Chondrocyte (in vitro differentiated cells): ENCODE results near the gene TPGS1. TPM values are rescaled to one million over a fixed set of nuclear protein-coding genes. Genes with fewer than 3 reads are reported as not detected.
A peak's percentile ranks its signal among the peaks of the same experiment; 100 is the strongest.

Source experiments
- DNase-seq: peaks from one replicate; pipeline ENCODE4 v3.0.0; 2021; ENCODE audit warnings: mixed read lengths, low spot score
- H3K27ac Mint-ChIP-seq: one replicate; pipeline ENCODE4 v1.8.0; 2021; ENCODE audit warnings: mild to moderate bottlenecking, moderate library complexity, mixed read lengths; ENCODE audit not compliant: unreplicated experiment
- H3K27me3 Mint-ChIP-seq: 2 replicates; pipeline ENCODE4 v1.8.0; 2021; ENCODE audit warnings: low read depth, mixed read lengths
- H3K36me3 Mint-ChIP-seq: 2 replicates; pipeline ENCODE4 v1.8.0; 2021; ENCODE audit warnings: low read depth, mixed read lengths
- H3K4me1 Mint-ChIP-seq: 2 replicates; pipeline ENCODE4 v1.8.0; 2021; ENCODE audit warnings: low read depth, mild to moderate bottlenecking, mixed read lengths
- H3K4me3 Mint-ChIP-seq: one replicate; pipeline ENCODE4 v1.8.0; 2021; ENCODE audit warnings: mild to moderate bottlenecking, moderate library complexity, mixed read lengths; ENCODE audit not compliant: unreplicated experiment
- H3K9me3 Mint-ChIP-seq: 2 replicates; pipeline ENCODE4 v1.8.0; 2021; ENCODE audit warnings: low read depth, mixed read lengths
- total RNA-seq: library from RNA; stranded (reverse); gene quantifications from 3 replicates; pipeline ENCODE4 v1.2.1, GENCODE V29; 2021
- TF ChIP-seq, protein P1 (sequence below): fragments of 200-600 bp; sonication (generic); IDR thresholded peaks from 2 replicates; pipeline ENCODE4 v1.5.0; 2021; ENCODE audit warnings: antibody characterized with exemption, mild to moderate bottlenecking, moderate library complexity

Gene TPGS1
- total RNA-seq, 1 donor from 2014 or later: 22.6 TPM

DNA sequence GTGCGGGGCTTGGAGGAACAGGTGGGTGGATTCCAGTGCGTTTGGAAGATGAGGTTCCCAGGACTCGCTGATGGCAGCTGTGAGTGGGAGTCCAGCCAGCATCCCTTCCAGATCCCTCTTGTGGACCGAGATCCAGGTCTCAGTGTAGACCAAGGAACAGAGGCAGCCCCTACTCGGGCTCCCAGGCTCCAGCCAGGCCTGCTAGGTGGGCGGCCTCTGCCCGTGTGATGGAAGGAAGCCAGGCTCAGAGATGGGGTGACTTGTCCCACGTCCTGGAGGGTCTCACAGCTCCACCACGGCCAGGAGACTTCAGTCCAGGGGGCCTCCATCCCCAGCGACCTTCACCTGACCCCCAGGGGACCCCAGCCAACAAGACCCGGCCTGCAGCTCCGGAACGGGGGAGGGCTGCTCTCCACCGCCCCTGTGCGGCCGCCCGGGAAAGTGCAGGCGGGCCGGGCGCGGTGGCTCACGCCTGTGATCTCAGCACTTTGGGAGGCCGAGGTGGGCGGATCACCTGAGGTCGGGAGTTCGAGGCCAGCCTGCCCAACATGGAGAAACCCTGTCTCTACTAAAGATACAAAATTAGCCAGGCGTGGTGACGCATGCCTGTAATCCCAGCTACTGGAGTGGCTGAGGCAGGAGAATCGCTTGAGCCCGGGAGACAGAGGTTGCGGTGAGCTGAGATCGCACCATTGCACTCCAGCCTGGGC is 11.7 kb upstream of the TPGS1 start:
- no peak overlapping the region for H3K27ac Mint-ChIP-seq
- no peak overlapping the region for H3K4me3 Mint-ChIP-seq
- peaks cover 6% of the 10 kb centered on the region for H3K4me1 Mint-ChIP-seq
- peaks cover 15% of the 10 kb centered on the region for H3K27me3 Mint-ChIP-seq
- H3K36me3 Mint-ChIP-seq: peaks cover 2% of the 10 kb centered on the region
- no peaks in the 10 kb centered on the region for H3K9me3 Mint-ChIP-seq
- TF ChIP-seq, protein P1, sequence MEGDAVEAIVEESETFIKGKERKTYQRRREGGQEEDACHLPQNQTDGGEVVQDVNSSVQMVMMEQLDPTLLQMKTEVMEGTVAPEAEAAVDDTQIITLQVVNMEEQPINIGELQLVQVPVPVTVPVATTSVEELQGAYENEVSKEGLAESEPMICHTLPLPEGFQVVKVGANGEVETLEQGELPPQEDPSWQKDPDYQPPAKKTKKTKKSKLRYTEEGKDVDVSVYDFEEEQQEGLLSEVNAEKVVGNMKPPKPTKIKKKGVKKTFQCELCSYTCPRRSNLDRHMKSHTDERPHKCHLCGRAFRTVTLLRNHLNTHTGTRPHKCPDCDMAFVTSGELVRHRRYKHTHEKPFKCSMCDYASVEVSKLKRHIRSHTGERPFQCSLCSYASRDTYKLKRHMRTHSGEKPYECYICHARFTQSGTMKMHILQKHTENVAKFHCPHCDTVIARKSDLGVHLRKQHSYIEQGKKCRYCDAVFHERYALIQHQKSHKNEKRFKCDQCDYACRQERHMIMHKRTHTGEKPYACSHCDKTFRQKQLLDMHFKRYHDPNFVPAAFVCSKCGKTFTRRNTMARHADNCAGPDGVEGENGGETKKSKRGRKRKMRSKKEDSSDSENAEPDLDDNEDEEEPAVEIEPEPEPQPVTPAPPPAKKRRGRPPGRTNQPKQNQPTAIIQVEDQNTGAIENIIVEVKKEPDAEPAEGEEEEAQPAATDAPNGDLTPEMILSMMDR: peak; percentile 85
- no peak for DNase-seq

DNA sequence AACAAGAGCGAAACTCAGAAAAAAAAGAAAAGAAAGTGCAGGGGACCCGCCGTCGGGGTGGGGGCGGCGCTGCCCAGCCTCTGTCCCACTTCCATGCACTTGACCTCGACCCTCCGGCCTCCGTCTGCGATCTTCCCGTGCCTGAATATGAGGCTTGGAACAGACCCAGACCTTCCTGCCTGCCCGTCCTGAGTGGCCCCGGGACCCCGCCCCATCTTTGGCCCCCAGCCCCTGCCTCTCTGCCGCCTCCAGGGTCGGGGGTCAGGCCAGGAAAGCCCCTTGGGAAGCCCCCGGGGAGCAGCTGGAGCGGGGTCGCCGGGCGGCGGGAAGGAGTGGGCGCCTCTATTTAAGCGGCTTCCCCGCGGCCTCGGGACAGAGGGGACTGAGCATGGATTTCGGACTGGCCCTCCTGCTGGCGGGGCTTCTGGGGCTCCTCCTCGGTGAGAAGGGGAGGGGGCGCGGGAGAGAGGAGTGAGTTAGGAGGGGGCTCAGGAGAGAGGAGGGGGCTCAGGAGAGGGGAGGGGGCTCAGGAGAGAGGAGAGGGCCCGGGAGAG is 11.1 kb upstream of the TPGS1 start, which contains the start of gene MADCAM1:
MADCAM1 (plus strand) TSS at position 375 of the 554 bp plus-strand sequence; CDS start at position 389, 14 bp downstream.
- TF ChIP-seq, protein P1: no peak
- no peak within 1 kb of the TSS for H3K27ac Mint-ChIP-seq
- peaks cover 5% of the 10 kb centered on the region for H3K4me1 Mint-ChIP-seq
- H3K27me3 Mint-ChIP-seq: peaks cover 15% of the 10 kb centered on the region
- no peak within 1 kb of the TSS for H3K4me3 Mint-ChIP-seq
- peaks cover 2% of the 10 kb centered on the region for H3K36me3 Mint-ChIP-seq
- no peak for DNase-seq
- H3K9me3 Mint-ChIP-seq: no peaks in the 10 kb centered on the region

DNA sequence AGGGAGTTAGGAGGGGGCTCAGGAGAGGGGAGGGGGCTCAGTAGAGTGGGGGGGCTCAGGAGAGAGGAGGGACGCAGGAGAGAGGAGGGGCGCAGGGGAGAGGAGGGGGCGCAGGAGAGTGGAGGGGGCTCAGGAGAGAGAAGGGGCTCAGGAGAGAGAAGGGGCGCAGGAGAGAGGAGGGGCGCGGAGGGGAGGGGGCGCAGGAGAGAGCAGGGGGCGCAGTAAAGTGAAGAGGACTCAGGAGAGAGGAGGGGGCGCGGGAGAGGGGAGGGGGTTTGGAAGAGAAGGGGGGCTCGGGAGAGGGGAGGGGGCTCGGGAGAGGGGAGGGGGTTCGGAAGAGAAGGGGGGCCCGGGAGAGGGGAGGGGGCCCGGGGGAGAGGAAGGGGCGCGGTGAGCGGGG is 10.3 kb upstream of the TPGS1 start:
- peaks cover 5% of the 10 kb centered on the region for H3K4me1 Mint-ChIP-seq
- no peaks in the 10 kb centered on the region for H3K9me3 Mint-ChIP-seq
- no peak overlapping the region for H3K4me3 Mint-ChIP-seq
- TF ChIP-seq, protein P1: no peak
- peaks cover 15% of the 10 kb centered on the region for H3K27me3 Mint-ChIP-seq
- no peak for DNase-seq
- H3K36me3 Mint-ChIP-seq: peaks cover 2% of the 10 kb centered on the region
- no peak overlapping the region for H3K27ac Mint-ChIP-seq

DNA sequence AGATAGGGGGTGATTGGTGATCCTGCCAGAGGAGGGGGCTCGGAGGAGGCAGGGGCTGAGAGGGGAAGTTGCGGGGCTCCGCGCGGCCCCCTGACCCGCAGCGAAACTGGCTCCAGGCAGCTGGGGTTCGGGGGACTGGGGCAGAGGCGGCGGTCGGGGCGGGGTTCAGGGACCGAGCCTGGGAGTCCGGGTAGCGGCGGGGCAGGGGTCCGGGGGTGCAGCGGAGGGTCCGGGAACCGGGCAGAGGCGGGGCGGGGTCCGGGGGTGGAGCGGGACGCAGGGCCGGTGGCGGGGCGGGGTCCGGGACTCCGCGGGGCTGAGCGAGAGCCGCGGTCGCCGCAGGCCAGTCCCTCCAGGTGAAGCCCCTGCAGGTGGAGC is 9.8 kb upstream of the TPGS1 start:
- no peak for DNase-seq
- Mint-ChIP-seq H3K36me3 (peaks cover 2% of the 10 kb centered on the region), H3K27ac (no peak overlapping the region), H3K27me3 (peaks cover 15% of the 10 kb centered on the region), H3K4me3 (no peak overlapping the region), H3K9me3 (no peaks in the 10 kb centered on the region), H3K4me1 (peaks cover 5% of the 10 kb centered on the region)
- TF ChIP-seq, protein P1: no peak

DNA sequence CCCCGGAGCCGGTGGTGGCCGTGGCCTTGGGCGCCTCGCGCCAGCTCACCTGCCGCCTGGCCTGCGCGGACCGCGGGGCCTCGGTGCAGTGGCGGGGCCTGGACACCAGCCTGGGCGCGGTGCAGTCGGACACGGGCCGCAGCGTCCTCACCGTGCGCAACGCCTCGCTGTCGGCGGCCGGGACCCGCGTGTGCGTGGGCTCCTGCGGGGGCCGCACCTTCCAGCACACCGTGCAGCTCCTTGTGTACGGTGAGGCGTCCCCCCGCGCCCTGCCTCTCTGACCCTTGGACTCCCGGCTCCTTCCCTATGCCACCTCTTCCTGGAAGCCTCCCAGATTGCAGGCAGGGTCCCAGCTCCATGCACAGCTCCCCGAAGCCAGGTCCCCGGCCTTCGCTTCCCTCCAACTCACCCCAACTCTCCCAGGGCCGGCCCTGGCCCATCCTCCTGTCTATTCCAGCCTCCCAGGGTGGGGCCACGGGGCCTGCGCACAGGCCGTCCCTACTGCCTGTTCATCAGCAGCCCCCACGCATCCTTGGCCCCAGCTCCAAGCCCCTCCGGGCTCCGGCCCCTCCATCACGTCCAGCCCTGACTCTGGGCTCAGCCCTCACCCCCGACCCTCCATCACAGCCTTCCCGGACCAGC is 9.3 kb upstream of the TPGS1 start:
- Mint-ChIP-seq H3K4me1 (peaks cover 5% of the 10 kb centered on the region), H3K27me3 (peaks cover 15% of the 10 kb centered on the region), H3K27ac (no peak overlapping the region), H3K4me3 (no peak overlapping the region), H3K36me3 (peaks cover 2% of the 10 kb centered on the region), H3K9me3 (no peaks in the 10 kb centered on the region)
- no peak for DNase-seq
- TF ChIP-seq, protein P1: no peak
